Bone marrow (tissue), 2 donors: ENCODE results near the gene SUSD4.
"Not testable (repeated sequence)": the region's sequence is repeated elsewhere in the genome, so short reads cannot be mapped to it uniquely, and the experiment has no call there.

Experiments
- DNase-seq, 2 donors: peaks; one replicate each; lab custom pipeline; 2025; lab: John Stamatoyannopoulos, UW

Gene SUSD4

GRCh38 chr1:223363856-223364684 lies at the start of gene SUSD4:
TSS of gene SUSD4 (minus strand) at chr1:223364176. CDS start at chr1:223363425, 751 bp downstream.
- DNase-seq: no peak

- DNase-seq: no peak
Observed at GRCh38 chr1:223413216-223413615, 49.2 kb upstream of the SUSD4 start.

GRCh38 chr1:223411710-223412109 lies 47.7 kb upstream of the SUSD4 start:
- DNase-seq: no peak

- DNase-seq: no peak
Observed at GRCh38 chr1:223411309-223411708, 47.3 kb upstream of the SUSD4 start.

- DNase-seq: no peak
Observed at GRCh38 chr1:223410036-223410435, 46.1 kb upstream of the SUSD4 start.

GRCh38 chr1:223405507-223405906 lies 41.5 kb upstream of the SUSD4 start:
- DNase-seq: no peak

- DNase-seq: no peak
Observed at GRCh38 chr1:223403184-223403815, 39.3 kb upstream of the SUSD4 start.

GRCh38 chr1:223402790-223403142 lies 38.8 kb upstream of the SUSD4 start:
- no peak for DNase-seq

GRCh38 chr1:223401873-223402789 lies 38.2 kb upstream of the SUSD4 start:
- DNase-seq: no peak

- DNase-seq: not testable (repeated sequence)
Observed at GRCh38 chr1:223399393-223399792, 35.4 kb upstream of the SUSD4 start.

- no peak for DNase-seq
Observed at GRCh38 chr1:223394706-223395105, 30.7 kb upstream of the SUSD4 start.

GRCh38 chr1:223394242-223394641 lies 30.3 kb upstream of the SUSD4 start:
- DNase-seq: no peak

- DNase-seq: no peak
Observed at GRCh38 chr1:223393275-223394214, 29.6 kb upstream of the SUSD4 start, which contains the start of gene CCDC185. TSS of gene CCDC185 (plus strand) at chr1:223393415. CDS start at chr1:223393476, 61 bp downstream.

- no peak for DNase-seq
Observed at GRCh38 chr1:223390618-223391017, 26.6 kb upstream of the SUSD4 start.

GRCh38 chr1:223386013-223386412 lies 22.0 kb upstream of the SUSD4 start:
- no peak for DNase-seq

GRCh38 chr1:223378754-223379153 lies 14.8 kb upstream of the SUSD4 start:
- no peak for DNase-seq

GRCh38 chr1:223374064-223374610 lies 10.2 kb upstream of the SUSD4 start:
- DNase-seq: no peak

- no peak for DNase-seq
Observed at GRCh38 chr1:223364685-223365382, 858 bp upstream of the SUSD4 start.

- no peak for DNase-seq
Observed at GRCh38 chr1:223363057-223363855, 720 bp downstream of the SUSD4 start.
